ENCODE data around the gene GALM.
"Not testable (repeated sequence)": the region's sequence is repeated elsewhere in the genome, so short reads cannot be mapped to it uniquely, and the experiment has no call there.

DNA sequence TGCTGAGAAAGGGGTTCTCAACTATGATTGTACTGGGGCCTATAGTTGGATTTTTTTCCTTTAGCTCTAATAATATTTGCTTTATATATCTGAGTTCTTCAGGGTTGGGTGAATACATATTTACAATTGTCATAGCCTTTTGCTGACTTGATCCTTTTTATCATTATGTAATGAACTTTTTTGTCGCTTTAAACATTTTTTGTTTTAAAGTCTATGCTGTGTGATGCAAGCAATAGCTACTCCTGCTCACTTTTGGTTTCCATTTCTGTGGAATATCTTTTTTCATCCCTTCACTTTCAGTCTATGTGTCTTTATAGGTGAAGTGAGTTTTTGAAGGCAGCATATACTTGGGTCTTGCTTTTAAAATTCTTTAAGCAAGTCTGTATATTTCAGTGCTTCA lies 49.0 kb downstream of the GALM start:
- TF ChIP-seq, protein P1, sequence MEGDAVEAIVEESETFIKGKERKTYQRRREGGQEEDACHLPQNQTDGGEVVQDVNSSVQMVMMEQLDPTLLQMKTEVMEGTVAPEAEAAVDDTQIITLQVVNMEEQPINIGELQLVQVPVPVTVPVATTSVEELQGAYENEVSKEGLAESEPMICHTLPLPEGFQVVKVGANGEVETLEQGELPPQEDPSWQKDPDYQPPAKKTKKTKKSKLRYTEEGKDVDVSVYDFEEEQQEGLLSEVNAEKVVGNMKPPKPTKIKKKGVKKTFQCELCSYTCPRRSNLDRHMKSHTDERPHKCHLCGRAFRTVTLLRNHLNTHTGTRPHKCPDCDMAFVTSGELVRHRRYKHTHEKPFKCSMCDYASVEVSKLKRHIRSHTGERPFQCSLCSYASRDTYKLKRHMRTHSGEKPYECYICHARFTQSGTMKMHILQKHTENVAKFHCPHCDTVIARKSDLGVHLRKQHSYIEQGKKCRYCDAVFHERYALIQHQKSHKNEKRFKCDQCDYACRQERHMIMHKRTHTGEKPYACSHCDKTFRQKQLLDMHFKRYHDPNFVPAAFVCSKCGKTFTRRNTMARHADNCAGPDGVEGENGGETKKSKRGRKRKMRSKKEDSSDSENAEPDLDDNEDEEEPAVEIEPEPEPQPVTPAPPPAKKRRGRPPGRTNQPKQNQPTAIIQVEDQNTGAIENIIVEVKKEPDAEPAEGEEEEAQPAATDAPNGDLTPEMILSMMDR (tag by site-specific recombination; IDR thresholded peaks at IDR 0.05): not testable (repeated sequence)
- TF ChIP-seq ZNF202 (tag by site-specific recombination; IDR thresholded peaks at IDR 0.05; ENCODE audit: borderline replicate concordance); KLF8 (tag by site-specific recombination; IDR thresholded peaks at IDR 0.05); KLF10 (tag by site-specific recombination; IDR thresholded peaks at IDR 0.05); YY1 (tag by site-specific recombination; IDR thresholded peaks at IDR 0.05): not testable (repeated sequence)
- TF ChIP-seq, protein P2, sequence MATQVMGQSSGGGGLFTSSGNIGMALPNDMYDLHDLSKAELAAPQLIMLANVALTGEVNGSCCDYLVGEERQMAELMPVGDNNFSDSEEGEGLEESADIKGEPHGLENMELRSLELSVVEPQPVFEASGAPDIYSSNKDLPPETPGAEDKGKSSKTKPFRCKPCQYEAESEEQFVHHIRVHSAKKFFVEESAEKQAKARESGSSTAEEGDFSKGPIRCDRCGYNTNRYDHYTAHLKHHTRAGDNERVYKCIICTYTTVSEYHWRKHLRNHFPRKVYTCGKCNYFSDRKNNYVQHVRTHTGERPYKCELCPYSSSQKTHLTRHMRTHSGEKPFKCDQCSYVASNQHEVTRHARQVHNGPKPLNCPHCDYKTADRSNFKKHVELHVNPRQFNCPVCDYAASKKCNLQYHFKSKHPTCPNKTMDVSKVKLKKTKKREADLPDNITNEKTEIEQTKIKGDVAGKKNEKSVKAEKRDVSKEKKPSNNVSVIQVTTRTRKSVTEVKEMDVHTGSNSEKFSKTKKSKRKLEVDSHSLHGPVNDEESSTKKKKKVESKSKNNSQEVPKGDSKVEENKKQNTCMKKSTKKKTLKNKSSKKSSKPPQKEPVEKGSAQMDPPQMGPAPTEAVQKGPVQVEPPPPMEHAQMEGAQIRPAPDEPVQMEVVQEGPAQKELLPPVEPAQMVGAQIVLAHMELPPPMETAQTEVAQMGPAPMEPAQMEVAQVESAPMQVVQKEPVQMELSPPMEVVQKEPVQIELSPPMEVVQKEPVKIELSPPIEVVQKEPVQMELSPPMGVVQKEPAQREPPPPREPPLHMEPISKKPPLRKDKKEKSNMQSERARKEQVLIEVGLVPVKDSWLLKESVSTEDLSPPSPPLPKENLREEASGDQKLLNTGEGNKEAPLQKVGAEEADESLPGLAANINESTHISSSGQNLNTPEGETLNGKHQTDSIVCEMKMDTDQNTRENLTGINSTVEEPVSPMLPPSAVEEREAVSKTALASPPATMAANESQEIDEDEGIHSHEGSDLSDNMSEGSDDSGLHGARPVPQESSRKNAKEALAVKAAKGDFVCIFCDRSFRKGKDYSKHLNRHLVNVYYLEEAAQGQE (tag by site-specific recombination; IDR thresholded peaks at IDR 0.05): not testable (repeated sequence)
